H1 (cell line): Measurements from ENCODE around the gene VASN. TPM values are rescaled to one million over a fixed set of nuclear protein-coding genes. Genes with fewer than 3 reads are reported as not detected.

ENCODE experiments used
- CTCF ChIA-PET: fragments of 300-600 bp; sonication (Branson Sonifier 250); formaldehyde crosslinking; loops from one replicate; lab custom pipeline; 2021; ENCODE audit not compliant: partially characterized antibody; lab: Charles Lee
- POLR2A ChIA-PET: fragments of 300-600 bp; sonication (Branson Sonifier 250); formaldehyde crosslinking; loops from one replicate; lab custom pipeline; 2021; ENCODE audit warnings: inconsistent platforms; ENCODE audit not compliant: partially characterized antibody; lab: Charles Lee
- DNase-seq, 2 experiments: peaks; one replicate each; pipeline versions ENCODE4 v3.0.0 to v3.0.0-alpha.2; 2010 to 2022; ENCODE audit warnings: low spot score in 2 of 2, low read depth in 1 of 2, mixed read lengths in 1 of 2
- FAIRE-seq: peaks from 2 replicates; lab custom pipeline; 2011; peaks lifted over from hg19 to GRCh38; lab: Jason Lieb, UNC
- H2AFZ ChIP-seq: 2 replicates; pipeline ENCODE4 v1.8.1; 2012; ENCODE audit warnings: low read length, inconsistent platforms
- H2AK5ac ChIP-seq: 2 replicates; pipeline ENCODE4 v1.6.1; 2013; ENCODE audit warnings: low read depth, low read length
- H2BK120ac ChIP-seq: replicated peaks from 2 replicates; pipeline ENCODE3; 2013; ENCODE audit warnings: low read depth, low read length, inconsistent platforms
- H2BK12ac ChIP-seq: 2 replicates; pipeline ENCODE4 v1.6.1; 2013; ENCODE audit warnings: low read depth, low read length
- H2BK15ac ChIP-seq: 2 replicates; pipeline ENCODE4 v1.6.1; 2013; ENCODE audit warnings: low read length
- H2BK20ac ChIP-seq: 2 replicates; pipeline ENCODE4 v1.6.1; 2013; ENCODE audit warnings: low read length
- H2BK5ac ChIP-seq: 2 replicates; pipeline ENCODE4 v1.6.1; 2013; ENCODE audit warnings: low read depth, low read length
- H3K14ac ChIP-seq: 2 replicates; pipeline ENCODE4 v1.6.1; 2013; ENCODE audit warnings: inconsistent platforms; ENCODE audit not compliant: insufficient read length
- H3K18ac ChIP-seq: 2 replicates; pipeline ENCODE4 v1.6.1; 2013; ENCODE audit warnings: low read length; ENCODE audit errors: extremely low read depth
- H3K23ac ChIP-seq: 2 replicates; pipeline ENCODE4 v1.6.1; 2013; ENCODE audit warnings: inconsistent platforms; ENCODE audit not compliant: insufficient read length
- H3K23me2 ChIP-seq: 2 replicates; pipeline ENCODE4 v1.6.1; 2013; ENCODE audit warnings: low read depth, low read length
- H3K27ac ChIP-seq: 2 replicates; pipeline ENCODE4 v1.6.1; 2011; ENCODE audit warnings: low read depth, low read length, inconsistent platforms
- H3K27me3 ChIP-seq, 4 experiments: replicated peaks in 1 of 4; 1 replicate in 1 of 4; 2 replicates in 3 of 4; pipeline versions ENCODE4 v1.6.1 to v1.8.1; 2011 to 2013; ENCODE audit warnings: low read length in 3 of 4, mild to moderate bottlenecking in 3 of 4, inconsistent platforms in 2 of 4, mixed read lengths in 2 of 4, moderate library complexity in 1 of 4; ENCODE audit not compliant: control insufficient read depth in 3 of 4, insufficient read depth in 3 of 4; ENCODE audit errors: extremely low read depth in 1 of 4
- H3K36me3 ChIP-seq, 4 experiments: 2 replicates each; pipeline versions ENCODE4 v1.6.1 to v1.8.1; 2011 to 2013; ENCODE audit warnings: mild to moderate bottlenecking in 4 of 4, low read length in 3 of 4, moderate library complexity in 2 of 4, control low read depth in 1 of 4, inconsistent platforms in 1 of 4; ENCODE audit not compliant: insufficient read depth in 4 of 4, control insufficient read depth in 2 of 4
- H3K4ac ChIP-seq: replicated peaks from 2 replicates; pipeline ENCODE3; 2013; ENCODE audit warnings: low read length, low read depth, mixed read lengths, inconsistent platforms; ENCODE audit not compliant: insufficient read length
- H3K4me1 ChIP-seq, 4 experiments: replicated peaks in 1 of 4; 1 replicate in 1 of 4; 2 replicates in 3 of 4; pipeline versions ENCODE4 v1.6.1 to v1.8.1; 2011 to 2013; ENCODE audit warnings: low read length in 3 of 4, inconsistent platforms in 2 of 4, mixed read lengths in 1 of 4; ENCODE audit not compliant: insufficient read depth in 4 of 4, control insufficient read depth in 3 of 4
- H3K4me2 ChIP-seq, 2 experiments: 2 replicates each; pipeline versions ENCODE4 v1.6.1 to v1.8.1; 2011 to 2013; ENCODE audit warnings: low read depth in 2 of 2, low read length in 2 of 2, control low read depth in 1 of 2, inconsistent platforms in 1 of 2, mild to moderate bottlenecking in 1 of 2; ENCODE audit not compliant: insufficient read depth in 1 of 2
- H3K4me3 ChIP-seq, 4 experiments: fragments of 200-600, 300-600 bp in 1 of 4; sonication (generic), shearing (Covaris generic), sonication (Bioruptor Twin) in 1 of 4; 2 replicates each; pipeline versions ENCODE4 v1.5.1 to v1.8.1; 2011 to 2016; ENCODE audit warnings: low read length in 4 of 4, low read depth in 3 of 4, control low read depth in 2 of 4, inconsistent platforms in 2 of 4, mild to moderate bottlenecking in 2 of 4, mixed read lengths in 1 of 4, moderate library complexity in 1 of 4; ENCODE audit not compliant: insufficient read depth in 2 of 4; ENCODE audit errors: extremely low read depth in 1 of 4
- H3K56ac ChIP-seq: replicated peaks from 2 replicates; pipeline ENCODE3; 2013; ENCODE audit warnings: low read depth, mild to moderate bottlenecking, mixed read lengths, low read length, inconsistent platforms; ENCODE audit not compliant: insufficient read length
- H3K79me1 ChIP-seq: 2 replicates; pipeline ENCODE4 v1.6.1; 2013; ENCODE audit warnings: low read depth, low read length, control low read depth
- H3K79me2 ChIP-seq, 2 experiments: 2 replicates each; pipeline versions ENCODE4 v1.6.1 to v1.8.1; 2012 to 2013; ENCODE audit warnings: low read length in 2 of 2, mild to moderate bottlenecking in 2 of 2, inconsistent platforms in 1 of 2; ENCODE audit not compliant: insufficient read depth in 2 of 2, control insufficient read depth in 1 of 2
- H3K9ac ChIP-seq, 4 experiments: replicated peaks in 1 of 4; 1 replicate in 1 of 4; 2 replicates in 3 of 4; pipeline versions ENCODE4 v1.6.1 to v1.8.1; 2011 to 2013; ENCODE audit warnings: low read depth in 3 of 4, low read length in 3 of 4, control low read depth in 2 of 4, mild to moderate bottlenecking in 2 of 4, moderate library complexity in 2 of 4, inconsistent platforms in 1 of 4; ENCODE audit errors: extremely low read depth in 1 of 4
- H3K9me3 ChIP-seq, 2 experiments: 2 replicates each; pipeline versions ENCODE4 v1.6.1 to v1.8.1; 2012 to 2013; ENCODE audit warnings: mild to moderate bottlenecking in 2 of 2, moderate library complexity in 2 of 2, control low read depth in 1 of 2, inconsistent platforms in 1 of 2, low read depth in 1 of 2, low read length in 1 of 2, mixed read lengths in 1 of 2; ENCODE audit not compliant: insufficient read depth in 2 of 2
- H4K20me1 ChIP-seq, 2 experiments: replicated peaks in 1 of 2; 2 replicates each; pipeline versions ENCODE3 to v1.8.1; 2011 to 2013; ENCODE audit warnings: inconsistent platforms in 2 of 2, low read length in 2 of 2, mild to moderate bottlenecking in 1 of 2; ENCODE audit not compliant: insufficient read depth in 2 of 2, control insufficient read depth in 1 of 2
- H4K5ac ChIP-seq: 2 replicates; pipeline ENCODE4 v1.6.1; 2013; ENCODE audit warnings: low read length, low read depth, mixed read lengths, inconsistent platforms; ENCODE audit not compliant: insufficient read length
- H4K8ac ChIP-seq: 2 replicates; pipeline ENCODE4 v1.8.0; 2013; ENCODE audit warnings: mild to moderate bottlenecking, moderate library complexity, low read length, inconsistent platforms; ENCODE audit not compliant: insufficient read depth; ENCODE audit errors: extremely low read depth
- H4K91ac ChIP-seq: replicated peaks from 2 replicates; pipeline ENCODE3; 2013; ENCODE audit warnings: low read length, mixed read lengths, inconsistent platforms; ENCODE audit not compliant: insufficient read length
- CBX5 ChIP-seq: fragments of 300-800, 300-1000 bp; sonication (generic); IDR thresholded peaks from 2 replicates; pipeline ENCODE4 v1.7.1; 2016; ENCODE audit warnings: antibody characterized with exemption, low read length, low read depth
- CBX8 ChIP-seq: fragments of 300-800, 300-1000 bp; sonication (generic); IDR thresholded peaks from 2 replicates; pipeline ENCODE4 v1.7.1; 2016; ENCODE audit warnings: low read depth, low read length, borderline replicate concordance
- E2F6 ChIP-seq: IDR thresholded peaks from 2 replicates; pipeline ENCODE4 v1.6.1; 2012; ENCODE audit warnings: inconsistent platforms
- PHF8 ChIP-seq: fragments of 200-600 bp; sonication (generic); conservative IDR thresholded peaks from 2 replicates; pipeline ENCODE4 v1.7.1; 2012; ENCODE audit warnings: low read depth, mild to moderate bottlenecking, inconsistent platforms, low read length, moderate library complexity
- POU5F1 ChIP-seq: IDR thresholded peaks from 2 replicates; pipeline ENCODE4 v1.6.1; 2011; ENCODE audit warnings: low read depth, mild to moderate bottlenecking, low read length, moderate library complexity
- RNF2 ChIP-seq: fragments of 200-900, 300-1000 bp; sonication (generic); IDR thresholded peaks from 2 replicates; pipeline ENCODE4 v1.7.1; 2016; ENCODE audit warnings: borderline replicate concordance, low read depth, mild to moderate bottlenecking, antibody characterized with exemption, low read length; ENCODE audit not compliant: poor library complexity, severe bottlenecking; ENCODE audit errors: missing control alignments
- SIN3A ChIP-seq, 2 experiments: IDR thresholded peaks in 1 of 2; conservative IDR thresholded peaks in 1 of 2; 2 replicates each; pipeline ENCODE4 v1.6.1; 2011 to 2012; ENCODE audit warnings: low read length in 2 of 2, improper control_type of control experiment in 1 of 2, low read depth in 1 of 2, mild to moderate bottlenecking in 1 of 2
- SP1 ChIP-seq: IDR thresholded peaks from 2 replicates; pipeline ENCODE4 v1.6.1; 2011; ENCODE audit warnings: low read depth, low read length
- SP2 ChIP-seq: IDR thresholded peaks from 2 replicates; pipeline ENCODE4 v1.6.1; 2012; ENCODE audit warnings: mild to moderate bottlenecking, low read length, inconsistent platforms
- TAF1 ChIP-seq: IDR thresholded peaks from 2 replicates; pipeline ENCODE4 v1.6.1; 2011; ENCODE audit warnings: mild to moderate bottlenecking, low read depth, low read length
- TCF12 ChIP-seq: IDR thresholded peaks from 2 replicates; pipeline ENCODE4 v1.6.1; 2011; ENCODE audit warnings: low read depth, mild to moderate bottlenecking, low read length
- YY1 ChIP-seq: IDR thresholded peaks from 2 replicates; pipeline ENCODE4 v1.6.1; 2011; ENCODE audit warnings: low read depth, mild to moderate bottlenecking, low read length
- ZNF274 ChIP-seq: IDR thresholded peaks from 2 replicates; pipeline ENCODE4 v1.7.0; 2012; ENCODE audit warnings: low read length, borderline replicate concordance; ENCODE audit errors: extremely low read depth
- WGBS, 2 experiments: shearing (Covaris generic) in 1 of 2; methylation state at CpG; one replicate each; pipeline versions ENCODE4 v1.1.6 to v1.1.7; 2013 to 2015; ENCODE audit warnings: low lambda C conversion rate in 2 of 2, mixed read lengths in 2 of 2, inconsistent platforms in 1 of 2, low coverage in 1 of 2, missing lambda C conversion rate in 1 of 2; ENCODE audit not compliant: insufficient replicate concordance in 2 of 2, insufficient coverage in 1 of 2, insufficient read length in 1 of 2; ENCODE audit errors: extremely low coverage in 1 of 2, missing lambda C conversion rate in 1 of 2; 5-methylcytosine and 5-hydroxymethylcytosine counted together
- polyA plus RNA-seq, 7 experiments: library from polyadenylated mRNA; depleted of rRNA in 3 of 7; stranded (reverse) in 5 of 7; unstranded in 2 of 7; fragments of >200 nt in 5 of 7; fragments of 200-250 nt in 2 of 7; gene quantifications; 1 replicate in 5 of 7; 2 replicates in 1 of 7; 4 replicates in 1 of 7; pipeline versions ENCODE4 v1.2.1 to v1.2.3, GENCODE V29; 2011 to 2013; ENCODE audit warnings: missing spikeins in 2 of 7, mixed read lengths in 2 of 7
- total RNA-seq: library from RNA; stranded (reverse); fragmentation: NEBNext Ultra II Directional; extraction: Animal tissue kit (Norgen Biotek cat#: 25700); gene quantifications from 2 replicates; pipeline ENCODE4 v1.2.1, GENCODE V29; 2021

VASN gene
- total and polyA plus RNA-seq, 2 of the 8 experiments (the other 6 are each of a cell fraction or from before 2014, with no cell fraction given): 9.6 to 11.3 TPM

GRCh38 chr16:4339909-4340308, 31.7 kb upstream of the VASN start:
- H2BK20ac ChIP-seq: no peak overlapping the region
- H3K9ac ChIP-seq: no peak overlapping the region
- H2BK5ac ChIP-seq: no peak overlapping the region
- peaks cover 2% of the 10 kb centered on the region in 2 experiments; a peak in 1 of 4 replicates for H3K9me3 ChIP-seq
- CTCF ChIA-PET: interaction anchor here (0.6 to 17.1 kb wide), 21 partner anchors 8 to 793 kb away, joined by 3 to 211 read pairs (median 5); no protein-coding TSS in a partner anchor
- no peak overlapping the region for H2BK12ac ChIP-seq
- no peak overlapping the region for H3K4ac ChIP-seq
- H3K36me3 ChIP-seq: peaks cover 0 to 15% (median 9%) of the 10 kb centered on the region in 4 experiments; a peak in 4 of 8 replicates
- H4K20me1 ChIP-seq: peaks cover 22 to 23% of the 10 kb centered on the region in 2 experiments
- no peak overlapping the region for H2AK5ac ChIP-seq
- H3K27me3 ChIP-seq: no peaks in the 10 kb centered on the region
- H3K23me2 ChIP-seq: no peaks in the 10 kb centered on the region; the same call in 1 of the 2 replicates
- no peak overlapping the region for H3K27ac ChIP-seq
- H2AFZ ChIP-seq: no peak overlapping the region
- POLR2A ChIA-PET: interaction anchor here (0.6 to 16.2 kb wide), 14 partner anchors 8 to 535 kb away, joined by 3 to 154 read pairs (median 3); partner anchors contain the start of gene PAM16
- no peak overlapping the region for H3K14ac ChIP-seq
- DNase-seq: no peak
- H3K79me1 ChIP-seq: peaks cover 5% of the 10 kb centered on the region
- no peak overlapping the region for H3K18ac ChIP-seq
- no peak overlapping the region for H4K5ac ChIP-seq
- no peak overlapping the region for H4K91ac ChIP-seq
- no peak overlapping the region for H3K4me2 ChIP-seq
- H3K56ac ChIP-seq: no peak overlapping the region
- peaks cover 0 to 16% of the 10 kb centered on the region in 2 experiments; a peak in 3 of 4 replicates for H3K79me2 ChIP-seq
- H4K8ac ChIP-seq: no peak overlapping the region
- whole genome bisulfite sequencing, 2 experiments: 96% methylated on average over 14 of the region's 14 CpGs; no CpG with 5 or more reads in 1 of the 2 experiments
- H3K23ac ChIP-seq: no peak overlapping the region
- no peak overlapping the region for H2BK15ac ChIP-seq
- no peaks in the 10 kb centered on the region; a peak in 2 of 7 replicates for H3K4me1 ChIP-seq
- H2BK120ac ChIP-seq: no peak overlapping the region
- H3K4me3 ChIP-seq: no peak overlapping the region
- FAIRE-seq: no peak
- no peak for TF ChIP-seq RNF2
- no peak for TF ChIP-seq SIN3A (conservative IDR thresholded peaks at IDR 0.05 in 1 of 2, IDR thresholded peaks at IDR 0.05 in 1 of 2; ENCODE audit: low read depth in 1 of 2, low read length in 2 of 2)
- TF ChIP-seq PHF8: no peak
- no peak for TF ChIP-seq POU5F1
- no peak for TF ChIP-seq ZNF274
- no peak for TF ChIP-seq TCF12
- TF ChIP-seq SP2: no peak
- no peak for TF ChIP-seq E2F6
- TF ChIP-seq CBX5: no peak
- TF ChIP-seq SP1: no peak
- TF ChIP-seq CBX8: no peak
- TF ChIP-seq YY1: no peak
- TF ChIP-seq TAF1: no peak
